ENCODE measurements around the gene FGFR2. TPM values are rescaled to one million over a fixed set of nuclear protein-coding genes. Genes with fewer than 3 reads are reported as not detected.
A peak's percentile ranks its signal among the peaks of the same experiment; 100 is the strongest.

The FGFR2 gene
- total RNA-seq, 1 donor from 2014 or later = 58.4 TPM

GRCh38 chr10:121531076-121531829, 67.0 kb downstream of the FGFR2 start:
- no peak overlapping the region for H3K27ac Mint-ChIP-seq (ENCODE audit: unreplicated experiment)
- H3K4me1 Mint-ChIP-seq = peaks cover 52% of the 10 kb centered on the region
- H3K27me3 Mint-ChIP-seq (ENCODE audit: low read depth) = peaks cover 54% of the 10 kb centered on the region
- TF ChIP-seq CTCF (conservative IDR thresholded peaks at IDR 0.05) = no peak
- peaks cover 7% of the 10 kb centered on the region for H3K36me3 Mint-ChIP-seq (ENCODE audit: low read depth)
- H3K4me3 Mint-ChIP-seq = peak overlapping the region; percentile 38
- no peaks in the 10 kb centered on the region for H3K9me3 Mint-ChIP-seq
- no peak for DNase-seq (ENCODE audit: low read depth, low spot score)

GRCh38 chr10:121530481-121531075, 67.7 kb downstream of the FGFR2 start:
- no peak for TF ChIP-seq CTCF (conservative IDR thresholded peaks at IDR 0.05)
- DNase-seq (ENCODE audit: low read depth, low spot score) = no peak

GRCh38 chr10:121527690-121528089, 70.6 kb downstream of the FGFR2 start:
- H3K27me3 Mint-ChIP-seq (ENCODE audit: low read depth) = peaks cover 80% of the 10 kb centered on the region
- no peak for TF ChIP-seq CTCF (conservative IDR thresholded peaks at IDR 0.05)
- no peaks in the 10 kb centered on the region for H3K9me3 Mint-ChIP-seq
- H3K36me3 Mint-ChIP-seq (ENCODE audit: low read depth) = peaks cover 3% of the 10 kb centered on the region
- no peak overlapping the region for H3K27ac Mint-ChIP-seq (ENCODE audit: unreplicated experiment)
- peaks cover 84% of the 10 kb centered on the region for H3K4me1 Mint-ChIP-seq
- no peak overlapping the region for H3K4me3 Mint-ChIP-seq
- DNase-seq (ENCODE audit: low read depth, low spot score) = no peak

More at GRCh38 chr10:121530481-121531075, 67.7 kb downstream of the FGFR2 start:
- Mint-ChIP-seq H3K4me3 (peak overlapping the region; percentile 38), H3K27ac (ENCODE audit: unreplicated experiment) (no peak overlapping the region), H3K4me1 (peaks cover 58% of the 10 kb centered on the region), H3K9me3 (no peaks in the 10 kb centered on the region), H3K36me3 (ENCODE audit: low read depth) (peaks cover 6% of the 10 kb centered on the region), H3K27me3 (ENCODE audit: low read depth) (peaks cover 61% of the 10 kb centered on the region)

GRCh38 chr10:121526801-121527221, 71.4 kb downstream of the FGFR2 start:
- no peak for TF ChIP-seq CTCF (conservative IDR thresholded peaks at IDR 0.05)
- H3K4me3 Mint-ChIP-seq = peak overlapping the region; percentile 51

GRCh38 chr10:121526135-121526790, 72.0 kb downstream of the FGFR2 start:
- Mint-ChIP-seq H3K4me3 (peak overlapping the region; percentile 51), H3K27me3 (ENCODE audit: low read depth) (peaks cover 87% of the 10 kb centered on the region), H3K4me1 (peaks cover 72% of the 10 kb centered on the region), H3K36me3 (ENCODE audit: low read depth) (peaks cover 5% of the 10 kb centered on the region), H3K27ac (ENCODE audit: unreplicated experiment) (peak overlapping the region; percentile 47), H3K9me3 (no peaks in the 10 kb centered on the region)
- TF ChIP-seq CTCF (conservative IDR thresholded peaks at IDR 0.05) = no peak
- DNase-seq (ENCODE audit: low read depth, low spot score) = no peak

More at GRCh38 chr10:121526801-121527221, 71.4 kb downstream of the FGFR2 start:
- Mint-ChIP-seq H3K27ac (ENCODE audit: unreplicated experiment) (no peak overlapping the region), H3K9me3 (no peaks in the 10 kb centered on the region), H3K36me3 (ENCODE audit: low read depth) (peaks cover 5% of the 10 kb centered on the region), H3K4me1 (peaks cover 78% of the 10 kb centered on the region), H3K27me3 (ENCODE audit: low read depth) (peaks cover 82% of the 10 kb centered on the region)
- no peak for DNase-seq (ENCODE audit: low read depth, low spot score)

All from neural crest cell (in vitro differentiated cells).